ENCODE data around the gene RBP2.
A peak's percentile ranks its signal among the peaks of the same experiment; 100 is the strongest.

The RBP2 gene

GRCh38 chr3:139443186-139443585 is 33.1 kb downstream of the RBP2 start:
- Histone ChIP-seq H3K9me3 (ENCODE audit: control insufficient read depth, low read length) (no peaks in the 10 kb centered on the region), H3K4me1 (ENCODE audit: control insufficient read depth, insufficient read depth, low read length, poor library complexity, severe bottlenecking) (no peaks in the 10 kb centered on the region), H3K4me3 (ENCODE audit: extremely low read depth, insufficient read depth, low read length, poor library complexity, severe bottlenecking) (no peak overlapping the region), H3K27ac (ENCODE audit: low read depth, low read length, severe bottlenecking) (no peak overlapping the region), H3K36me3 (ENCODE audit: control insufficient read depth, insufficient read depth, low read length) (no peaks in the 10 kb centered on the region)
- 84 to 100% methylated on average over 2 to 5 of the region's 7 CpGs for WGBS, 2 experiments (ENCODE audit: insufficient coverage in 2 of 2)

GRCh38 chr3:139441656-139442055 is 34.7 kb downstream of the RBP2 start:
- WGBS, 2 experiments (ENCODE audit: insufficient coverage in 2 of 2) = 80% methylated on average over 1 of the region's 1 CpG; no CpG with 5 or more reads in 1 of the 2 experiments

GRCh38 chr3:139440639-139441556 is 35.4 kb downstream of the RBP2 start:
- no peaks in the 10 kb centered on the region for H3K36me3 ChIP-seq (ENCODE audit: control insufficient read depth, insufficient read depth, low read length)
- H3K9me3 ChIP-seq (ENCODE audit: control insufficient read depth, low read length) = no peaks in the 10 kb centered on the region
- no peak overlapping the region for H3K4me3 ChIP-seq (ENCODE audit: extremely low read depth, insufficient read depth, low read length, poor library complexity, severe bottlenecking)
- WGBS, 2 experiments (ENCODE audit: insufficient coverage in 2 of 2) = 89 to 96% methylated on average over 6 to 7 of the region's 7 CpGs
- no peaks in the 10 kb centered on the region for H3K4me1 ChIP-seq (ENCODE audit: control insufficient read depth, insufficient read depth, low read length, poor library complexity, severe bottlenecking)
- H3K27ac ChIP-seq (ENCODE audit: low read depth, low read length, severe bottlenecking) = no peak overlapping the region

More at GRCh38 chr3:139441656-139442055, 34.7 kb downstream of the RBP2 start:
- Histone ChIP-seq H3K9me3 (ENCODE audit: control insufficient read depth, low read length) (no peaks in the 10 kb centered on the region), H3K36me3 (ENCODE audit: control insufficient read depth, insufficient read depth, low read length) (no peaks in the 10 kb centered on the region), H3K4me3 (ENCODE audit: extremely low read depth, insufficient read depth, low read length, poor library complexity, severe bottlenecking) (no peak overlapping the region), H3K4me1 (ENCODE audit: control insufficient read depth, insufficient read depth, low read length, poor library complexity, severe bottlenecking) (no peaks in the 10 kb centered on the region), H3K27ac (ENCODE audit: low read depth, low read length, severe bottlenecking) (no peak overlapping the region)

- Histone ChIP-seq H3K4me3 (ENCODE audit: extremely low read depth, insufficient read depth, low read length, poor library complexity, severe bottlenecking) (no peak overlapping the region), H3K27ac (ENCODE audit: low read depth, low read length, severe bottlenecking) (no peak overlapping the region), H3K36me3 (ENCODE audit: control insufficient read depth, insufficient read depth, low read length) (no peaks in the 10 kb centered on the region), H3K9me3 (ENCODE audit: control insufficient read depth, low read length) (no peaks in the 10 kb centered on the region), H3K4me1 (ENCODE audit: control insufficient read depth, insufficient read depth, low read length, poor library complexity, severe bottlenecking) (peaks cover 7% of the 10 kb centered on the region)
- WGBS, 2 experiments (ENCODE audit: insufficient coverage in 2 of 2) = 67% methylated on average over 1 of the region's 1 CpG; no CpG with 5 or more reads in 1 of the 2 experiments
Measured at GRCh38 chr3:139439278-139439677, 37.0 kb downstream of the RBP2 start.

- Histone ChIP-seq H3K27ac (ENCODE audit: low read depth, low read length, severe bottlenecking) (peak overlapping the region; percentile 50), H3K4me1 (ENCODE audit: control insufficient read depth, insufficient read depth, low read length, poor library complexity, severe bottlenecking) (peaks cover 7% of the 10 kb centered on the region), H3K36me3 (ENCODE audit: control insufficient read depth, insufficient read depth, low read length) (no peaks in the 10 kb centered on the region), H3K4me3 (ENCODE audit: extremely low read depth, insufficient read depth, low read length, poor library complexity, severe bottlenecking) (no peak overlapping the region), H3K9me3 (ENCODE audit: control insufficient read depth, low read length) (no peaks in the 10 kb centered on the region)
- WGBS, 2 experiments (ENCODE audit: insufficient coverage in 2 of 2) = 86 to 92% methylated on average over 5 to 6 of the region's 6 CpGs
Measured at GRCh38 chr3:139434764-139435307, 41.5 kb downstream of the RBP2 start.

GRCh38 chr3:139434228-139434627 is 42.1 kb downstream of the RBP2 start:
- WGBS, 2 experiments (ENCODE audit: insufficient coverage in 2 of 2) = 80% methylated on average over 1 of the region's 1 CpG; no CpG with 5 or more reads in 1 of the 2 experiments
- Histone ChIP-seq H3K36me3 (ENCODE audit: control insufficient read depth, insufficient read depth, low read length) (no peaks in the 10 kb centered on the region), H3K4me3 (ENCODE audit: extremely low read depth, insufficient read depth, low read length, poor library complexity, severe bottlenecking) (no peak overlapping the region), H3K27ac (ENCODE audit: low read depth, low read length, severe bottlenecking) (no peak overlapping the region), H3K4me1 (ENCODE audit: control insufficient read depth, insufficient read depth, low read length, poor library complexity, severe bottlenecking) (peaks cover 7% of the 10 kb centered on the region), H3K9me3 (ENCODE audit: control insufficient read depth, low read length) (no peaks in the 10 kb centered on the region)

- Histone ChIP-seq H3K4me1 (ENCODE audit: control insufficient read depth, insufficient read depth, low read length, poor library complexity, severe bottlenecking) (peaks cover 7% of the 10 kb centered on the region), H3K4me3 (ENCODE audit: extremely low read depth, insufficient read depth, low read length, poor library complexity, severe bottlenecking) (no peak overlapping the region), H3K36me3 (ENCODE audit: control insufficient read depth, insufficient read depth, low read length) (no peaks in the 10 kb centered on the region), H3K9me3 (ENCODE audit: control insufficient read depth, low read length) (no peaks in the 10 kb centered on the region), H3K27ac (ENCODE audit: low read depth, low read length, severe bottlenecking) (no peak overlapping the region)
- WGBS, 2 experiments (ENCODE audit: insufficient coverage in 2 of 2) = no CpG with 5 or more reads among the region's 1 CpG
Measured at GRCh38 chr3:139433089-139433488, 43.2 kb downstream of the RBP2 start.

GRCh38 chr3:139430493-139430892 is 45.8 kb downstream of the RBP2 start:
- Histone ChIP-seq H3K9me3 (ENCODE audit: control insufficient read depth, low read length) (no peaks in the 10 kb centered on the region), H3K36me3 (ENCODE audit: control insufficient read depth, insufficient read depth, low read length) (no peaks in the 10 kb centered on the region)

GRCh38 chr3:139427283-139428060 is 48.8 kb downstream of the RBP2 start:
- Histone ChIP-seq H3K9me3 (ENCODE audit: control insufficient read depth, low read length) (no peaks in the 10 kb centered on the region), H3K4me1 (ENCODE audit: control insufficient read depth, insufficient read depth, low read length, poor library complexity, severe bottlenecking) (no peaks in the 10 kb centered on the region), H3K36me3 (ENCODE audit: control insufficient read depth, insufficient read depth, low read length) (no peaks in the 10 kb centered on the region), H3K27ac (ENCODE audit: low read depth, low read length, severe bottlenecking) (no peak overlapping the region), H3K4me3 (ENCODE audit: extremely low read depth, insufficient read depth, low read length, poor library complexity, severe bottlenecking) (no peak overlapping the region)
- WGBS, 2 experiments (ENCODE audit: insufficient coverage in 2 of 2) = 33 to 100% methylated on average over 1 to 3 of the region's 7 CpGs

More at GRCh38 chr3:139430493-139430892, 45.8 kb downstream of the RBP2 start:
- Histone ChIP-seq H3K27ac (ENCODE audit: low read depth, low read length, severe bottlenecking) (no peak overlapping the region), H3K4me1 (ENCODE audit: control insufficient read depth, insufficient read depth, low read length, poor library complexity, severe bottlenecking) (peaks cover 7% of the 10 kb centered on the region), H3K4me3 (ENCODE audit: extremely low read depth, insufficient read depth, low read length, poor library complexity, severe bottlenecking) (no peak overlapping the region)

GRCh38 chr3:139425745-139426400 is 50.4 kb downstream of the RBP2 start:
- no peaks in the 10 kb centered on the region for H3K4me1 ChIP-seq (ENCODE audit: control insufficient read depth, insufficient read depth, low read length, poor library complexity, severe bottlenecking)
- WGBS, 2 experiments (ENCODE audit: insufficient coverage in 2 of 2) = 77 to 80% methylated on average over 4 of the region's 5 CpGs

More at GRCh38 chr3:139425745-139426400, 50.4 kb downstream of the RBP2 start:
- H3K4me3 ChIP-seq (ENCODE audit: extremely low read depth, insufficient read depth, low read length, poor library complexity, severe bottlenecking) = no peak overlapping the region
- no peaks in the 10 kb centered on the region for H3K9me3 ChIP-seq (ENCODE audit: control insufficient read depth, low read length)
- no peaks in the 10 kb centered on the region for H3K36me3 ChIP-seq (ENCODE audit: control insufficient read depth, insufficient read depth, low read length)
- H3K27ac ChIP-seq (ENCODE audit: low read depth, low read length, severe bottlenecking) = no peak overlapping the region
